Stimulated activated CD4-positive, alpha-beta T cell treated with anti-CD3 and anti-CD28 coated beads, Interleukin-2, amount 100 ng/mL, for 48 hours (primary cell): ENCODE measurements around the gene CD300H.
"Not testable (repeated sequence)": the region's sequence is repeated elsewhere in the genome, so short reads cannot be mapped to it uniquely, and the experiment has no call there.

Source experiments
- DNase-seq, 2 donors: peaks; one replicate each; pipeline ENCODE4 v3.0.0-alpha.2; 2020

CD300H gene

GRCh38 chr17:74525465-74525725 is 41.9 kb downstream of the CD300H start:
- DNase-seq: no peak

DNA sequence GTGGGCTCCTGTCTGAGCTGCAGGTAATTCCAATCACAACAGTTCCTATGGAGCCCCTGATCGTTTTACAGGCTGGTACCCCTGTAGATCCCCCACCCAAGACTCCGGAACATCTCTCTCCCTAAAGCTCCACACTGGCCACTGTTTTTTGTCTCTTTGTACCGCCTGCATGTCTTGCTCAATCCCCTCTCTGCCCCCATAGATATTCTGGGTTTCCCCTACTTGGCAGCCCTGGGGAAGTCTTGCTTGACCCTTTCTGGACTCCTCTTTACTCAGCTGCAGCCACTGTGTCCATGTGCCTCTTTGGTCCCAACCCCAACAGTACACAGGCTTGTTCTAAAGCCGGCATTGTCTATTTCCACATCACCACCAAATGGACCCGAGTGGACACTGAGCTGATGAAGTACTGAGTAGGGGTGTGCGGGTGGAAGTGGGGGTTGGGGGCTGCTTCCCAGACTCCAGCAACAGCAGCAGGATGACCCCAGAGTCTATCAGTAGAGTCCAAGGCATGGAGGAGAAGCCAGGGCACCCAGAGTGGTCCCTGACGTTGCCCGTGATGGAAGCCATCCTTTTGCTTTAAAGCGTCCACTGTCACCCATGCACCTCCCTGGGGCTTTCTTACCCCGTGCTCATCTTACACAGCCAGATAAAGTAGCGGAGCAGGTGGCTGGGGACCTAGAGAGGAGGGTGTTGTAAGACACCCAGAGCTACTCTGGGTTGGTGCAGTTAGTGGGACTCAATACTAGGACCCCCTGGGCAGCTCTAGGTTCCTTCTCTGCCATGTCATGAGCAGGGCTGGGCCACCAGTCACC is 42.5 kb downstream of the CD300H start:
- no peak for DNase-seq

DNA sequence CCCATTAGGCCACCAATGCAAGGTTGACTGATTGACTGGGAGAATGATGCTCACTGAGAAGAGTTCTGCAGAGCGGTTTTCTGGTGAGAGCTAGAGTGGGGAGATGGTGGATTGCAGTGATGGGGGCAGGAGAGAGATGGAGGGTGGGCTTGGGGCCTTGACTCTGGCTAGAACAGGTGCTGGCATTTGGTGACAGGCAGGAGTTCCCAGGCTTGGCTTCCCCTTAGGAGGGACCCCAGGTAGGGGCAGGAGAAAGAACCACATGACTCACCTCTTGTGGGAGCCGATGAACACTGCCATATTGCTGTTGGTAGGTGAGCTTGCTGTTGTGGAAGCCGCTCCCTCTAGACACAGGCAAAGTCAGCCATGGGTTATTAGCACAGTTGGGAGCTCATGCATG is 44.0 kb downstream of the CD300H start:
- no peak for DNase-seq

DNA sequence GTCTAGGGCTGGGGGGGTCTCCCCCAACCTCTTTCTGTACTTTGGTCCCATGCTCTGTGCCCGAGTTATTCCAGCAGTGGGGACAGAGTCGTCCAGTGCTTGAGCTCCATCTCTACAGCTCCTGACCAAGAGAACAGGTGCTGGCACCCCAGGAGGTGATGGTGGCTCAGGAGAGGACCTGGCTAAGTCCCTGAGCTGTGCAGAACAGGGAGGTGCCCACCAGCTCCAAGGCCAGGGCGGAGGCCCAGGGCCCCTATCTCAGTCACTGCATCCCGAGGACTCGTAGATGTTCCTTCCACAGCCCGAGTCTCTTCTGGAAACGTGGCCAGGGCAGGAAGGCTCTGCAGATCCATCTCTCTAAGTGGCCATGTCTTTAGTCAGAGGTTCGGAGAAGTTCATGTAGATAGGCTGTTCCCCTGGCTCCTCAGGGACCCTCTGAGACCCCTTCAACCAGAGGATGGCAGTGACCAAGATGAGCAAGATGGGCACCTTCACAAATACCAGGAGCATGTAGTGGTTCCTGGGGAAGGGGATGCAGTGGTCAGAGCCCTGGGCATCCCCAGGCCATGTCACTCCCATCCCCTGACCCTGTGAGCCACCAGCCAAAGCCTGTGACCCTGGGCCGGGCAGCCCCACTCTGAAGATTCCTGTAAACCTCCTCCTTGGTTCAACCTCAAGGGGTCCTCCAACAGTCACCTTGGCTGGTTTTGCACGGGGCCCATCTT is 44.8 kb downstream of the CD300H start:
- no peak for DNase-seq

DNA sequence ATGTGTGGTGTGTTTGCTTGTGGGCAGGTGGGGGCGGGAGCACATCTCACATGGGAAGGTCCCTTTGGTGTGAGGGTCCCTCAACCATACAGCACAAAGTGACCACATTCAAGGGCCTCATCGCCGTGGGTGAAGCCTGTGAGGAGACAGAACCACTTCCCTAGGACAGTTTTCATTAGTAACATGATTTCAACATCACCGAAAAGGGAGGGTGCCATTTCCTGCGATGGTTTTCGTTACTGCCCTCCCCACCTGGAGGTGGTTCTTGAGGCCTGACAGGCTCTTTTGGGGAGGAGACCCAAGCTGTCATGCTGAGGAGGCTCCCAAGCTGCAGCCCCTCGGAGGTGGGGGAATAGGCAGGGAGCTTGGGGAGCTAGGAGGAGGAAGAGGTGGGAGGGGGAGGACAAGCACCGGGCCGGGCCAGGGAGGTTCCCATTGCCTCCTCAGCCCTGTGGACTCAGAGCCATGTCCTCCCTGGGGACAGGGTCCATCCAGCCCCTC is 45.6 kb downstream of the CD300H start:
- no peak for DNase-seq

DNA sequence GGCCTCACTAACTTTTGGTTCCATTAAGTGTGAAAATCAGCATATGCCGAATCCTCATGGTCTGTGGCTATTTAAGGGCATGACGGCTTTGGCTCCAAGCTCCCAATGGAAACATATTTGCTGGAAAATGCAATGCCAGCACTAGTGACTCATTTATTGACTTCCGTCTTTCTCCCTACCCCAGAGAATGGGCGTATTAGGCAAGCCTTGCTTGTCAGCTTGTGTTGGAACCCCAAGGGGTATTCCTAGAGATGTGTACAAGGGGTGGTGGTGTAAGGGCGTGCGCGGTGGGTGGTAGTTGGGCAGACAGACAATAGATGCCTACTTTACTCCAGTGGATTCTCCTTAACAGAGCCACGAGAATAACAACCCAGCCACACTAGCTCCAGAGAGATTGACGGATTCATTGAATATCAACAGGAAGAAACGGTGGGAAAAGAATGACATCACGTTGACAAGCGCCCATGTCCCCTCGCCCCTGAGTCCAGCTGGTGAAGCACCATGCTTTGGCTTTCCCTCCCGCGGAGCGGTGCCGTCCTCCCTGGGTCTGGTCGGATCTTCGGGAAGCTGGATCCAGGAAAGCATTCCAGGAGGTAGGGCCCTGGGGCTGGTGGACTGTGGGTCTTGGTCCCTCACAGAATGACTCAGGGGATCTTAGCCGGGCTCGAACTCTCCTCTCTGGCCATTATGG is 46.4 kb downstream of the CD300H start:
- no peak for DNase-seq

- DNase-seq: no peak
These were observed 47.3 kb downstream of the CD300H start for GRCh38 chr17:74520016-74520434.

- DNase-seq: not testable (repeated sequence)
These were observed 48.8 kb downstream of the CD300H start for GRCh38 chr17:74518413-74518981.

DNA sequence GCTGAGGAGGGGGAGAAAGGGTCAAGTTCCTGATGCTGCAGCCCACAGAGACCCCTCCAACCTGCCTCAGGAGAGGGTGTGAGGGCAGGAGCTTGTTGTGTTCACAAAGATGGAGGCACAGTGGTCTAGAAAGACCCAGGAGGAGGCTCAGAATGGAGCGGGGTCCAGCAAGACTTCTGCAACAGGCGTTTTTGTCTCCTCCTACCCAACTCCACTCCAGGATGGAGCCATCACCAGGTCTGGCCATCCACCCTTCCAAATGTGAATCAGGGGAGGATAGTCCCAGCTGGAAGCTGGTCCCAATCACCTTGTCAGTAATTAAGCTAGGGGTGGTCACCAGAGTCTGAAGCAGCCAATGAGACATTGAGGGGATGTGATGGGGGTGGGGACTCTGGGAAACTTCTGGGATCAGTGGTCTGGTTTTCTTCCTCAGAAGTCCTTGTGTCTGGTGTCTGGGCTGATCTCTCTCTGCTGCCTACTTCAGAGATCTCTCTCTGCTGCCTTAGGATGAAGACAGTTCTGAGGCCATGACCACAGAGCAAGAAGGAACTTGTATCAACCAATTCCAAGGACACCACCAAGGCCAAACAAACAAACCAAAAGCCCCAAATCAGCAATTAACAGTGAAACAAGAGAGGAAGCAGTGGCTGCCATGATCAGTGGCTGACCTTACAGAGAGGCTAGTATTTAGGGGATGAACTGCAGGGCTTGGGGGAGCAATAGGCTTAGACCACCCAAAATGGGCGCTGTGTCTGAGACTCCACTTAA is 50.6 kb downstream of the CD300H start:
- no peak for DNase-seq

DNA sequence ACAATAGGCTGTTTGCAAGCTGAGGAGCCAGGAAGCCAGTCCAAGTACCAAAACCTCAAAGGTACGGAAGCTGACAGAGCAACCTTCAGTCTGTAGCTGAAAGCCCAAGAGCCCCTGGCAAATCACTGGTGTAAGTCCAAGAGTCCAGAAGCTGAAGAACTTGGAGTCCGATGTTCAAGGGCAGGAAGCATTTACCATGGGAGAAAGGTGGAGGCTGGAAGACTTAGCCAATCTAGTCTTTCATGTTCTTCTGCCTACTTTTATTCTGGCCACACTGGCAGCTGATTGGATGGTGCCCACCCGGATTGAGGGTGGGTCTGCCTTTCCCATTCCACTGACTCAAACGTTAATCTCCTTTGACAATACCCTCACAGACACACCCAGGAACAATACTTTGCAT is 51.4 kb downstream of the CD300H start:
- DNase-seq: no peak

GRCh38 chr17:74514632-74515334 is 52.5 kb downstream of the CD300H start:
- DNase-seq: no peak

GRCh38 chr17:74513987-74514631 is 53.2 kb downstream of the CD300H start:
- peak in 1 of 2 donors; percentile 43 for DNase-seq

- DNase-seq: peak in 1 of 2 donors; percentile 37
These were observed 54.7 kb downstream of the CD300H start for GRCh38 chr17:74512624-74513091.

- no peak for DNase-seq
These were observed 55.3 kb downstream of the CD300H start for GRCh38 chr17:74512036-74512435.
